AG09319 (cell line): ENCODE results near the gene REPS2.
"Not testable (repeated sequence)": the region's sequence is repeated elsewhere in the genome, so short reads cannot be mapped to it uniquely, and the experiment has no call there.

Experiments used
- DNase-seq: peaks from one replicate; pipeline ENCODE4 v3.0.0-alpha.2; 2010; ENCODE audit warnings: low read depth; ENCODE audit errors: extremely low read depth
- CTCF ChIP-seq: IDR thresholded peaks from 2 replicates; pipeline ENCODE4 v1.5.1; 2011; ENCODE audit warnings: low read depth, mild to moderate bottlenecking, inconsistent platforms, low read length, moderate library complexity

Gene REPS2

GRCh38 chrX:16966752-16967448 is 20.4 kb downstream of the REPS2 start:
- no peak for TF ChIP-seq CTCF
- DNase-seq: no peak

DNA sequence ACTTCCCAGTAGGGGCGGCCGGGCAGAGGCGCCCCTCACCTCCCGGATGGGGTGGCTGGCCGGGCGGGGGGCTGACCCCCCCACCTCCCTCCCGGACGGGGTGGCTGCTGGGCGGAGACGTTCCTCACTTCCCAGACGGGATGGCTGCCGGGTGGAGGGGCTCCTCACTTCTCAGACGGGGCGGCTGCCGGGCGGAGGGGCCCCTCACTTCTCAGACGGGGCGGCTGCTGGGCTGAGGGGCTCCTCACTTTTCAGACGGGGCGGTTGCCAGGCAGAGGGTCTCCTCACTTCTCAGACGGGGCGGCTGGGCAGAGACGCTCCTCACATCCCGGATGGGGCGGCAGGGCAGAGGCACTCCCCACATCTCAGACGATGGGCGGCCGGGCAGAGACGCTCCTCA is 22.3 kb downstream of the REPS2 start:
- not testable (repeated sequence) for DNase-seq

DNA sequence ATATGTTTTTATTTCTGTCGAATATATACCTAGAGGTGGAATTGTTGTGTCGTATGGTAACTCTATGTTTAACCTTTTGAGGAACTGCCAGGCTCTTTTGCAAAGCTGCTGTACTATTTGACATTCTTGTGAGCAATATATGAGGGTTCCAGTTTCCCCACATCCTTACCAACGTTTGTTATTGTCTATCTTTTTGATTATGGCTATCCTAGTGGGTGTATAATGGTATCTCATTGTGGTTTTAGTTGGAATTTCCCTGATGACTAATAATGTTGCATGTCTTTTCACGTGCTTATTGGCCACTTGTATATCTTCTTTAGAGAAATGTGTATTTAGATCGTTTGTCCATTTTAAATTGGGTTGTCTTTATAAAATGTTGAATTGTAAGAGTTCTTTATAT is 24.5 kb downstream of the REPS2 start:
- no peak for TF ChIP-seq CTCF
- no peak for DNase-seq

DNA sequence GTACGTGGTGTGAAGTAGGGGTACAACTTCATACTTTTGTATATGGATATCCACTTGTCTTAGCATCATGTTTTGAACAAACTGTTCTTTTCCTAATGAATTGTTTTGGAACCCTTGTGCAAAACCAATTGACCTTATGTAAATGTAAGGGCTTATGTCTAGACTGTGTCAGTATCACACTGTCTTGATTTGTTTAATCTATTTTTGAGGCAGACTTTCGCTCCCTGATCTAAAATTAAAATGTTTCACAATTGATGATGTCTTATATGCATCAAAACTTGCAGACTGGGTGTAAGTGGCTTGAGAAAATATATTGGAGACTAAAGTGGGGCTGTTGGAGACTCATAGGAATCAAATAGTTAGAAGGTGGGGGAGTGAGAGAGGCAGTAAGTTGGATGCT is 25.2 kb downstream of the REPS2 start:
- no peak for DNase-seq
- TF ChIP-seq CTCF: no peak

- TF ChIP-seq CTCF: no peak
- DNase-seq: no peak
Observed at GRCh38 chrX:16975233-16975632, 28.8 kb downstream of the REPS2 start.

GRCh38 chrX:16977771-16978170 is 31.3 kb downstream of the REPS2 start:
- DNase-seq: no peak
- TF ChIP-seq CTCF: no peak

DNA sequence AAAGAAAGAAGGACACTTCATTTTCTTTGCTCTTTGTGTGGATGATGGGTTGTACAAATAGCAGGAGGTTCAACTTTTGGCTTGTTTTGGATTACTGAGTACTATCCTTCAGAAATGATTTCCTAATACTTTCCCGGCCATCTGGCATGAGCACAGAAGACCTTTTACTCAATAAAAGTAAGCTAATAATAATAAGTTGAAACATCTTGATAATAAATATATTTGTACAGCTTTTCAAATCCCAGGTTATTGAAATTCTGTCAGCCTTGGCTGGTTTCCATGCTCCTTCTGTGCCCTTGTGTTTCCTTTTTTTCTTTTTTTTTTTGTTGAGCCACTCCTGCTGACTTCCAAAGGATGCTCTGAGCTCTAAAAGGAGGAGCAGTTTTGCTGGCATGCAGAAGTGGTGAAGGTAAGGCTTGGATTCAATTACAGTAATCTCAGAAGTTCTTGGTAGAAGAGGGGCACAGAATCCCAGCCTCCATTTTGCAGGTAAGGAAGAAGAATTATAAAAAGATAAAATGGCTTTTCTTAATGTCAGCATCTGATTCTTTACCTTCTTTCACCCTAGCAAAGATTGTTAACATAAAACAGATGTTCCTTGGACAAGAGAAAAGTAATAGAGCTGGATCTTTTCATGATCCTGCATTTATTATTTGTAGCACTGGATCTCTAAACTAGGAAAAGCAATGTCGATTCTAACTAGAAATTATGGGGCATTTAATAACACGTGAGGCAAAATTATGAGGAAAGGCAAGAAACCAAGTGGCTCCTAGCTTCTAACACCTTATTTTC is 31.9 kb downstream of the REPS2 start:
- no peak for TF ChIP-seq CTCF
- DNase-seq: no peak
